GM21619 (cell line): ENCODE measurements around the gene PSMD1.
"Not testable (repeated sequence)": the region's sequence is repeated elsewhere in the genome, so short reads cannot be mapped to it uniquely, and the experiment has no call there.

Experiments used
- ATAC-seq: cut with Tn5 transposase; IDR thresholded peaks from one replicate; pipeline ENCODE4 v1.9.1; 2021; ENCODE audit not compliant: unreplicated experiment

Gene PSMD1

DNA sequence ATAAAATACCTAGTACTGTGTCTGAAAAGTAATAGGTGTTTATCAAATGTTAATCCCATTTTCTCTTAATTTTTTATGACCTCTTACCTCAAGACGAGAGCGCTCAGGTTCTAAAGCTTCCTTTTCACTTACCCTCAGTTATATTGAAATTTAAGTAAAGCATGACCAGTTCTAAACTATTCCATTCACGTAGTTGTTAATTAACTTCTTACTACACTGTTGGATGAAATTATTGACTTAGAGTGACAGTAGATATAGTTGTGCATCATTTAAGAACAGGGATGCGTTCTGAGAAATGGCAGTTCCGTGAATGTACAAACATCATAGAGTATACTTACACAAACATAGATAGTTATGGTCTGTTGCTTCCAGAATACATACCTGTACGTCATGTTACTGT is 88.2 kb downstream of the PSMD1 start:
- no peak for ATAC-seq

DNA sequence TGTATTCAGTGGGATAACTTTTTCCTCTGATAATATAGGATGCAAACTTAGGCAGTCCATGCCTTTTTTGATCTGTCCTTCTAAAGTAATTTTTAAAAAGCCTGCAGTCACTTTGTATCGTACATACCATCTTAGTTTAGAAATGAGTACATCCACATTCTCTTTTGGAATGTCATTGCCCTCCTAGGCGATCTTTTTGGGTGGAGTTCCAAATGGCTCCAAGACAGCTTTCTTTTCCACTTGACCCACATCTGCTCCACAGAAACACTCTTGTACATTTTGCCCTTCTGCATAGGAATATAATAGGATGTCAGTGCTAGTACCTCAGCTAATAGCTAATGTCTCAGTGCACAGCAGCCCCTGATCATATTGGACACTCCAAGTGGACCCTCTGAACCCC is 90.0 kb downstream of the PSMD1 start:
- ATAC-seq, result no peak

DNA sequence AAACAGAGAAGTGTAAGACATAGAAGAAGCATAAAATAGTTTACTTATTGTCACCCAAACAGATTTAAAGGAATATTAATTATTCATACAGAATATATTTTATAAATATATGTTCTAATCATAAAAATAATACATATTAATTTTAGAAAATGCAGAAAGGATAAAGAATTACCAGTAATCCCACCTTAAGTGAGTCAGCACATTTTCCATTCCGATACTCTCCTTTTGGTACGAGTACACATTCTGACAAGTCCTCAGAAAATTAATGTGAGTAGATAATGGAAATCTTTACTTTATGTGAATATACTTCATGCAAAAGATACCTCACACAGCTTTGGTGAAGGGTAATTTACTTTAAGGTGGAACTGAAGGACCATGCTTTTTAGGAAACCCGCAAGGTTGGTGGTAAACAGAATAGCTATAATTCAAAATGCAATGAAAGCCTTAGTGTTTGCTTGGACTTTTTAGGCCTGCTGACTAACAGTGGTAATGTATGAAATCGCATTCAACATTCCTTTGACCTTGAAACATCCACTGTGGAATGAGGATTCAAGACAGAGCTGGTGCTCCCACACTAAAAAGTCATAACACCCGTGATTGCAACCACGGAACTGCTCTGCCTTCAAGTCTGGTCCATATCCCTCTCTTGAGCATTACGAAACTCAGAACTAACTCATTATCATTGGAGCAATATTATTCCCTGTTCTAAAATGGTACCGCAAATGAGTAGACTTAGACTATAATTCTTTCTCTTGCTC is 96.3 kb downstream of the PSMD1 start:
- no peak for ATAC-seq

DNA sequence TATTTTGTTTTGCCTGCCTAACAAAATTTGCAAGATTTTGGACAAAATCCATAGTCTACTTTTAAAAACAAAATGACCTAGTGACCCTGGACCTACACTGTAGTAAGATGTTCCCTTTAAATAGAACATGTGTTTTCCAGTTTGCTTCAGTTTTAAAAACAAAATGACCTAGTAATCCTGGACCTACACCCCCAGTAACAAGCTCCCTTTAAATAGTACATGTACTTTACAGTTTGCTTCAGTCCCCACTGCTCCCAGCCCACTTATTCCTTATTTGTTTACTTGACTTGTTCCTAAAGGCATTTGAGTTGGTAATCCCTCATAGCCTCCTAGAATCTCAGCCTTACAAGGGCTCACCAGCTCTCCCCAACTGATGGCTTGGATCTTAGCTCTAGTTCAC is 102.6 kb downstream of the PSMD1 start:
- no peak for ATAC-seq

DNA sequence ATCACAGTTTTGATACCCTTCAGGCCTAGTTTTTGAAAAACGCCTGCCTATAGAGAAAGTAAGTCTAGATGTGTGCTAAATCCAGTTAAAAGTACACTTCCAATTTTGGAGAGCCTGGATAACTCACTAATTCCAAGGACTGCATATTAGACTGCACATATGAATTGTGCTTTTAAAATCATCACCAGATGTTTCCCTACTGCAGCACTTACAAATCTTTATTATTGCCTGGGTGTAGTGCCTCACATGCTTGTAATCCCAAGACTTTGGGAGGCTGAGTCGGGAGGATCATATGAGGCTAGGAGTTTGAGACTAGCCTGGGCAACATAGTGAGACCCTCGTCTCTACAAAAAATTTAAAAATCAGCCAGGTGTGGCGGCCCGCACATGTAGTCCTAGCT is 104.0 kb downstream of the PSMD1 start:
- ATAC-seq, result no peak

DNA sequence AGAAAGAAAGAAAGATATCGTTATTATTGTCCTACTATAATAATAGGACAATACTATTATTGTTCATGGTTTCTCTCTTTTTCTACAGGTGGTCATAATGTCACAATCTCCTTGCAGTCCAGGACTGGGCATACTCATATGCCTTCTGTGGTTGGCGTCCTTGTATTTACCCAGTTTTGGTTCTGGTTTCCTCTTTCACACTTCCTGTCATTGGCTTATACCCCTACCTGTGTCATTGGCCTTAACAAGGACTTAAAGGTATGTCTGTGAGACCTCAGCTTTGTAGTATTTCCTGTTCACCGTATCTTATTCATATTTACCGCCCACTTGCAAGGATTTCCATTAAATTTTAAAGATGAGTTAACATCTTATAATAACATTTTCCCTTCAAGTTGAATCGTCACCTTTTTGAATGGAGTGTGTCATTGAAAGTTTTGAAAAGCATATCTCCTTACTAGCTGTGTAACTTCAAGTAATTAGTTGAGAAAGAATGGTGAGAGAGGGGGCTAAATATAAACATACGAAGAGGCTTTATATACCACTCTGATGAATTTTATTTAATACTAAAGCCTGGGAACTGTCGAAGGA is 104.7 kb downstream of the PSMD1 start:
- ATAC-seq, result no peak

DNA sequence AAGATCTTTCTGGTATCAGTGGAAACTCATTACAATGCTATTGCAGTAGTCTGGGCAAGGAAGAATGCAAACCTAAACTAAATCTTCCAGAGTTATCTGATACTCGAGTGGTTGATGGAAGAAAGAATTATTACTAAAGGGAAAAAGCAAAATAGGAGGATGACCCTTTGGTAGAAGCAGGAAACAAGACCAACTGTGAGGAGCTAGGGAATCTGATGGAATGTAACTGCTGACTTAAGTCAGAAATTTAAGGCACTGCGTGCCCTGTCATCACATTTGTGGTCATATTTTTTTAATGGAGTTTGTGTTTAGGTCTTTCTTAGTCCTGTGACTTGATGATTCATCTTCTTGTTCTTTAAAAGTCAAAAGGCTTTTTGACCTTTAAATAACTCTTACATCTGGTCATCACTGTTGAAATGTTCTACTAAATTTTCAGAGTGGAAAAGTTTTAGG is 105.2 kb downstream of the PSMD1 start:
- ATAC-seq, result no peak

DNA sequence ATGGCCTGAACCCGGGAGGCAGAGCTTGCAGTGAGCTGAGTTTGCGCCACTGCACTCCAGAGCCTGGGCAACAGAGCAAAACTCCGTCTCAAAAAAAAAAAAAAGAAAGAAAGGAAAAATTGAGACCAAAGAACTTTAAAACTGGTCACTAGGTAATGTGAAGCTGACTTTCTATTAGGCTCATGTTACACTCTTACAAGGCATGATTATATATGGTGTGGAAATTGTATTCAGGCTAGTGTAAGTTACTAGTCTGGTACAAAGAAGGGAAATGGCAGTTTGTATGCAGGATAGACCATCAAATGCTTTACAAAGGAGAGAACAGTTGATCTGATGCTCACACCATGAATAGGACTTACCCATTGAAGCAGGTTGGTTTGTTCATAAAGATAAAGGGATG is 106.3 kb downstream of the PSMD1 start:
- ATAC-seq, result no peak

DNA sequence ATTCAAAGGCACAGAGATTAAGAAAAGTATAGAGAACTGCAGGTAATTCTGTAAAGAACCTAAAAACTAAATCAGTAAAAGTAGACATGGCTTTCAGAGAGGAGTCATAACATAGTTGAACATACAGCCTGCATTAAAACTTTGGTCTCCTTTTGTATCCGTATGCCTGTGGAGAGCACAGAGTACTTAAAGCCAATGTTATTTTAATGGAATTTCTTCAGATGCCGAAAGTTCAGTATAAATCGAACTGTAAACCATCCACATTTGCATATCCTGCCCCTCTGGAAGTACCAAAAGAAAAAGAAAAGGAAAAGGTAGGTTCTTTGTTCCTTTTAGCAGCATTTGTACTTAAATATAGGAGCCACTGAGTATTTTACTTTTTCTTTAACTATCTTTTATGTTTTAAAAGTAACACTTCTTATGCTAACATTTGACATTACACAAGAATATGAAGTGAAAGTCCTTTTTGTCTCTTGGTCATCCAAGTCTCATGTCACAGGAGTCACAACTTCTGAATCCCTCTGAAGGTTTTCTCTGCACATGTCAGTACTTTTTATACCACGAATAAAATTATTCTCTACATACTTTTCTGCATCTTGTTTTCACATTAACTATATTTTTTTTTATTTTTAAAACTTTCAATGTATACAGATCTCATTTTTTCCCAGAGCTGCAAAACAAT is 106.9 kb downstream of the PSMD1 start:
- no peak for ATAC-seq

DNA sequence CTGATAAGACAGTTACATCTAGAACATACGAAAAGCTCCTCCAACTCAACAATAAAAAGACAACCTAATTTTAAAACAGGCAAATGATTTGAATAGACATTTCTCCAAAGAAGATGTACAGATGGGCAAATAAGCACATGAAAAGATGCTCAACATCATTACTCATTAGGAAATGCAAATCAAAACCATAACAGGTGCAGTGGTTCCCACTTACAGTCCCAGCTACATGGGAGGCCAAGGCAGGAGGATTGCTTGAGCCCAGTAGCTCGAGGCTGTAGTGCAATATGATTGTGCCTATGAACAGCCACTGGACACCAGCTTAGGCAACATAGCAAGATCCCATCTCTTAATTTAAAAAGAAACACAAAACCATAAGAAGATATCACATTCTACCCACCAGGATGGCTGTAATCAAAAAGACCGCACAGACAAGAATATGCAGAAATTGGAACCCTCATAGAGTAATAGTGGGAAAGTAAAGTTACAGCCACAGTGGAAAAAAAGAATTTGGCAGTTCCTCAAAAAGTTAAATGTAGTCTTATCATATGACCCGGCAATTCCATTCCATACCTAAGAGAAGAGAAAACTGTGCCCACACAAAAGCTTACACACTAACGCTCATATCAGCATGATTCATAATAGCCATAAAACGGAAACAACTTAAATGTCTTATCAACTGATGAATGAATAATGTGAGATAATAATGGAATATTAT is 111.2 kb downstream of the PSMD1 start:
- ATAC-seq, result no peak

DNA sequence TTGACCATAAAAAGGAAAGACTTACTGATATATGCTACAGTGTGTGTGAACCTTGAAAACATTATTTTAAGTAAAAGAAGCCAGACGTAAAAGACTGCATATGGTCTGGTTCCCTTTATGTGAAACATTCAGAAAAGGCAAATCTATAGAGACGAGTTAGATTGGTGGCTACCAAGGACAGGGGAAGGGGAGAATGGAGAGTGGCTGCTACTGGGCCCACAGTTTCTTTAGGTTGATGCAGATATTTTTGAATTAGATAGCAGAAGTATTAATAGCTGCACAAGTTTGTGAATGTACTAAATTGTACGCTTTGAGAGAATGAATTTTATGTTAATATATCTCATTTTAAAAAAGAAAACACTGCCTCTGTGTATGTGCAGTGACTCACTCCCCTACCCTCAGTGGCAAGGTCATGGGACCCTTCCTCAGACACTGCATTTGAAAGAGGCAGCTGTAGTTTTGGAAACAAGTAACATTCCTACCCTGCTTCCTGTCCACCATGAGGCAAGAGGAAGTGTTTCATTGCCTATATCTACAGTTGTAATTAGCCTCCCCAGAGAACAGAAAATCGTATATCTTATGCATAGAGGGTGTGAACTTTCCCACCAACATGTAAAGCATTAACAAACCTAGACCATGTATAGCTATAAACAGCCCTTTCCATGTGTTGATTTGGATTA is 111.9 kb downstream of the PSMD1 start:
- ATAC-seq, result no peak

DNA sequence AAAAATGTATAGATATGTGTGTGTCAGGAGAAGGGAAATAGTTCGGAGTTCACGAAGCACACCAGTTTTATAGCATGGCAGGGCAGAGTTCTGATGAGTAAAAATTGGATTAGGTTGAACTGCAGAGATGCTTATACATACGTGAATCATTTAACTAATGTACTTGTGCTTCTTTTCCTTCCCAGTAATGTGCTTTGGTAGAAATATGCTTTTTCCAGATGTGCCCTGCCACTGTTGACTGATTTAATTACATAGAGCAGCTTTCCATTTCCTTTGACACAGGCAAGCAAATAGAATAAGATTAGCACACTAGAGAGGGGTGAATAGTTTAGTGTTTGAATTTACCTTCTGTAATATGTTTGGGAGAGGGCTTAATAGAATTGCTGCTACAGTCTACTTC is 112.8 kb downstream of the PSMD1 start:
- no peak for ATAC-seq

DNA sequence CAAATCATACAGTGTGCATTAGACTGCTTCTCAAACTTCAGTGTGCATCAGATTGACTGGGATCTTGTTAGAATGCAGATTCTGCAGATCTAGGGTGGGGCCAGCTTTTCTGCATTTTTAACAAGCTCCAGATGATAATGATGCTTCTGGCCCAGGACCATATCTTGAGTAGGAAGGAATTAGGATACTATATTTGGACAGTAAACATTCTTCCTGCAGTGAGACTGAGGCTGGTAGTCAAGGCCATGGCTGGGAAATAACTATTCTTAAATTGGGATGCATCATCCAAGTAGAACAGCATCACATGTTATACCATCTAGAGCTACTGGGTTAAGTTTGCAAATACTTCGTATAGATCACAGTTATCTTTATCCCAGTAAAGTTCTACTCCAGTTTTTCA is 113.4 kb downstream of the PSMD1 start:
- ATAC-seq, result no peak

DNA sequence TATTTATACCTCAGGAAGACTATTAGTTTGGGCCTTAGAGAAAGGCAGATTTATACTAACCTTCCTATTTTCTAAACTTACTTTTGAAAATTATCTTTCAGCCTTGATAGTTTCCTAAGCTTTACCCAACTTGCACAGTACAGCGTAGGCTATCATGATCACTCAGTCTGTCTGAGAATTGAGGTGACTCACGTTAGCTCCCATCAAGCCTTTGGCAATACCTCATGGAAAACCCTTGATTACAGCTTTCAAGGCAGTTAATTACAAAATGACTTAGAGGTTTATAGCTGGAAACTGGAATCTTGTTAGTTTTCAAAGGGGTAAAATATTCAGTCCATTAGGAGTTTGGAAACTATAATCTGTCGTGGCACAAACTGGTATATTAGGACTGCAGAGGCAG is 115.4 kb downstream of the PSMD1 start:
- no peak for ATAC-seq

DNA sequence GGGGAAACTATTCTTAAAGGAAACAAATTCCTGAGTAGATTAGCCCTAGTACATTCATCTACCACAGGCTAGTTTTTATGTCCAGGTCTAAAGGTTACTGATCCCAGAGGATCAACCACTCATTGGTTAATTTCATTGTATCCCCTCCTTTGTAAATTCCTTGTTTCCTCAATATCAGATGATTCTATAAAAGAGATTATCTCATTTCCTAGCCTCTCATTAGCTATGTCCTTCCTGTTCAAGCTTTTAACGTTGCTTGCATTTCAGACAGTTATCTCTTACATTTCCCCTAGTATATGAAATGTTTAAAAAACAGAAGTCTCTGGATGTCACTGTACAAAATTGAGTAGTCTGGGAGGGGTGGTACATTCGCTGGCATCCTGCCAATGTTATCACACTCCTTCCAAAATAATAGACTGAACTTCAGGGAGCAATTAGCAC is 117.6 kb downstream of the PSMD1 start:
- no peak for ATAC-seq

DNA sequence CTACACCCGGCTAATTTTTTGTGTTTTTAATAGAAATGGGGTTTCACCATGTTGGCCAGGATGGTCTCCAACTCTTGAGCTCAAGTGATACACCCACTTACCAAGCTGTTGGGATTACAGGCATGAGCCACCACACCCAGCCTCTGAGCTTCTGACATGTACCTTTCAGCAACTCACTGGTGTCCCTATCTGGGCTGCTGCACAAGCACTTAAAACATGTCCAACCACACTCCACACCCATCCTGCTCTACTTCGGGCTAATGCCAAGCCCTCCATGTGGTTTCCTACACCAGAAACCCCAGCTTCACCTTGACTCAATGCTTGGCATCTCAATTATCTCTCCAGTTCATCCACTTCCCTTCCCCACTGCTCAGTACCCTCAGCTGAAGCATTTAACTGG is 119.4 kb downstream of the PSMD1 start:
- no peak for ATAC-seq

DNA sequence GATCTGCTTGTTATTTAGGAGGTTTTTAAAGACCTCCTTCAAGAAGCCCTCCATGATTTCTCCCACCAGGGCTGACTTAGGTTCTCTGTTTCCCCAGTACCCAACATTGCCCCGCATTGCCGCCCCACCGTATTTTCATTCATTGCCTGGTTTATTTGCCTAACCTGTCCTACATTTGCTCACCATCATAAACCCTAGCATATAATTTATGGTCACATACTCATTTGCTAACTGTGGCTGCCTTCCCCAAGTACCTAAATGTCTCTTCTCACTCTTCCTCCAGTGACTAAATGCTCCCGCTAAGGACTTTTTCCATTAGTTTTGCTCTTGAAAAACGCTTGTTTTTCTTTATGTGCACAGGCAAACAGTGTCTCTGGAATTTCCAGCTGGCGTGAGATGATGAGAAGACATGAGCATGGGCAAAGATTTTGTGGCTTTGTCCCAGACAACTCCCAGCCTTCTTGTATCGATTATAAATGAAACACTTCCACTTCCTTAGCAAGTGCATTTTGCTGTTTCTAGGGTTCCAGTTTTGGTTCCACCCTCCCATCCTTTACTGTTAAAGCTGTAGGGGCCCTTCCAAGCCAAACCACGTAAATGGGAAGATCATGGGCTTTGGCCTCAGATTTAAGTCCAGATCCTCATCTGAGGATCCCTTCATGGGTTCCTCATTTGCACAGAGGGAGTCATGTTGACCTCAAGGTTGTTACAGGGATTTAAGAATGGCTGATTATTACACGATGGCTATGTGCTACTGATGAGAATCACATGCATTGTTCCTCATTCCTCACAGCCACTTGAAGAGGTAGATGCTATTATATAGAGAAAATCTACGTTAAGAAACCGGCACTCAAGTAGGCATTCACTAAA is 120.7 kb downstream of the PSMD1 start:
- ATAC-seq, result no peak

DNA sequence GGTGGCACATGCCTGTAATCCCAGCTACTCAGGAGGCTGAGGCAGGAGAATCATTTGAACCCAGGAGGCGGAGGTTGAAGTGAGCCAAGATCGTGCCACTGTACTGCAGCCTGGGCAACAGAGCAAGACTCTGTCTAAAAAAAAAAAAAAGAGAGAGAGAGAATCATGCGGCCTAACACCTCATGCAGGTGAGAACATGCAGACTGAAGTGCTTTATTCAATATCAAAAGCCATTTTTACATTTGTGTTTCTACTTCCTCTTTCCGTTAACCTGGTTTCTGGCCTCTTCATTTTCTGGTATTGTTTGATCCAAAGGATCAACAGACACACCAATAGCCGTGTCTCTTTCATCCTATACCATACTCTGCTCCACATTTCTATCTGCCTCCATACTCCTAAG is 122.1 kb downstream of the PSMD1 start:
- not testable (repeated sequence) for ATAC-seq

DNA sequence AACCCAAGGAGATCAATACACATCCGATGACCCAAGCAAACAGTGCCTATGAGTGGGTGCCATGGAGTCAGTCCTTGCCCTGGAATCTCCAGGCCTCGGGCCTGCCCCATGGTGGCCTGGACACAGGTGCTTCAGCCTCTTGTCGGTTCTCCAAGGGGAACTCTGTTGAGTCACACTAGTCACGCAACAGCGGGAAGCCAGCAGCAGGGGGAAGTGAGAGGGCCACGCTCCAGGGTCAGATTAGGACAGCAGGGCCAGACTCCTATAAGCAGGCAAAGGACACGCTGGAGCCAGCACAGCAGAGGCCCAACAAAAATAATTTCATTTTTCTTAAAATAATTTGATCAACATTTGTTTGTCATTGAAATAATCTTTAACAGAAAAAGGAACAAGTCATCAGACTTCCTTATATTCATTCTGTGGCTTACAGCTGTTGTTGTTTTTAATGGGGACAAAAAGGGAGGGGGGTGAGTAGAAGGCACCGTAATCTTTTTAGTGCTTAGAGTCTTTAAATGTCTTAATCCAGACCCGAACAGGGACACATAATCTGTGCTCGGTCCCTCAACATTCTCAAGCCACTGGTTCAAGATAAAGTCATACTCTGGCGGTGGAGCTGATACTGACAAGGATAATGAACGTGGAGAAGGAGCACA is 125.3 kb downstream of the PSMD1 start:
- ATAC-seq, result peak; percentile 60

DNA sequence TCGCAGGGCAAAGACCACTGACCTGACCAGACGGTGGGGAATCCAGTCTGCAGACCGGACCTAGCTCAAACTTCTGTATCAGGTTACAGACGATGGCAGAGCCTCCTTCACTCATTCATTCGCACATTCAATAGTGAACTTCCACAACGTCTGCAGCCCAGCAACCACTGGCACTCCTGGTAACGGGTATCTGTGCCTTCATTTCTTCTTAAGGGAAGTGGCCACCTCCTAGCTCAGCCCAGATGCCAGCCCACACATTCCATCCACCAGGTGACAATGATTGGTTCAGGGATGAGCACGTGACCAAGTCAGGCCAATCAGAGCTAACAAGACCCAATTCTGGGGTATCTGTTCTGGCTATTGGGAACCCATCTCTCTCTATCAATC is 125.8 kb downstream of the PSMD1 start:
- ATAC-seq, result no peak
